ENCODE measurements around the gene BCL7A. TPM values are rescaled to one million over a fixed set of nuclear protein-coding genes. Genes with fewer than 3 reads are reported as not detected.

Gene BCL7A
- total and polyA plus RNA-seq, 10 of the 15 experiments (the other 5 are each of a cell fraction or from before 2014, with no cell fraction given), result 0.37 to 17.2 (median 11.7) TPM

DNA sequence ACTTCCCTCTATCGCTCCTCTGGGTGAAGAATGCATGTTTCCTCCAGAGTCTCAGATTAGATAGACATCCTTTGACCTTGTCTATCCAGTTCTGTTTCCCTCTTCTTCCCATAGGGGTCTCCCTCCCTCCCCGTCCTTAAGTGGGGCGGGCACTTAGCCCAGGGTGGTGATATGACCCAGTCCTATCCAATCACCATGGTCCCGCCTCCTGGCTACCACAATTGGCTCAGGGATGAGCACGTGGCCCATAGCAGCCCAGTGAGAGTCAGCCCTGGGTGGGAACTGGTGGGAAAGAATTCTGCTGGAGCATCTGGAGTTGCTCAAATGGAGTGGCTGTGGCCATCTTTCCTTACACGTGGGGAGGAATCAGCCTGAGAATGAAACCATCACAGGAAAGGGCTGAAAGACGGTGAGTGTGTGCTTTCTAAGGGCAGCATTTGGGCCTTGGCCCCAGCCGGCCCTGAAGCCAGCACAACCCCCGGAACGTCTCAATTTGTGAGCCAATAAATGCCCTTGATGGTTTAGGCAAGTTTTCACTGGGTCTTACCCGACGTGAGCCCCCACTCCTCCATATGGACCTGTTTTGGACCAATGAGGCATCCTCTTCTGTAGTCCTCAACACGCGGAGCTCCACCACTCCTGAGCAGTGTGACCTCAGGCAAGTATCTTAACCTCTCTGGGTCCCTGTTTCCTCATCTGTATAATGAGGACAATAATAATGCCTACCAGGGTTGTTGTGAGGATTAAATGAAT, 42.5 kb downstream of the BCL7A start (continued):
- TF ChIP-seq, protein P1, sequence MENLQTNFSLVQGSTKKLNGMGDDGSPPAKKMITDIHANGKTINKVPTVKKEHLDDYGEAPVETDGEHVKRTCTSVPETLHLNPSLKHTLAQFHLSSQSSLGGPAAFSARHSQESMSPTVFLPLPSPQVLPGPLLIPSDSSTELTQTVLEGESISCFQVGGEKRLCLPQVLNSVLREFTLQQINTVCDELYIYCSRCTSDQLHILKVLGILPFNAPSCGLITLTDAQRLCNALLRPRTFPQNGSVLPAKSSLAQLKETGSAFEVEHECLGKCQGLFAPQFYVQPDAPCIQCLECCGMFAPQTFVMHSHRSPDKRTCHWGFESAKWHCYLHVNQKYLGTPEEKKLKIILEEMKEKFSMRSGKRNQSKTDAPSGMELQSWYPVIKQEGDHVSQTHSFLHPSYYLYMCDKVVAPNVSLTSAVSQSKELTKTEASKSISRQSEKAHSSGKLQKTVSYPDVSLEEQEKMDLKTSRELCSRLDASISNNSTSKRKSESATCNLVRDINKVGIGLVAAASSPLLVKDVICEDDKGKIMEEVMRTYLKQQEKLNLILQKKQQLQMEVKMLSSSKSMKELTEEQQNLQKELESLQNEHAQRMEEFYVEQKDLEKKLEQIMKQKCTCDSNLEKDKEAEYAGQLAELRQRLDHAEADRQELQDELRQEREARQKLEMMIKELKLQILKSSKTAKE (IDR thresholded peaks at IDR 0.05; ENCODE audit: low read depth, poor library complexity, severe bottlenecking), result no peak
- TF ChIP-seq MYC (IDR thresholded peaks at IDR 0.05; ENCODE audit: insufficient read depth, insufficient read length, insufficient replicate concordance, low read length, severe bottlenecking), result no peak
- TF ChIP-seq, protein P2, sequence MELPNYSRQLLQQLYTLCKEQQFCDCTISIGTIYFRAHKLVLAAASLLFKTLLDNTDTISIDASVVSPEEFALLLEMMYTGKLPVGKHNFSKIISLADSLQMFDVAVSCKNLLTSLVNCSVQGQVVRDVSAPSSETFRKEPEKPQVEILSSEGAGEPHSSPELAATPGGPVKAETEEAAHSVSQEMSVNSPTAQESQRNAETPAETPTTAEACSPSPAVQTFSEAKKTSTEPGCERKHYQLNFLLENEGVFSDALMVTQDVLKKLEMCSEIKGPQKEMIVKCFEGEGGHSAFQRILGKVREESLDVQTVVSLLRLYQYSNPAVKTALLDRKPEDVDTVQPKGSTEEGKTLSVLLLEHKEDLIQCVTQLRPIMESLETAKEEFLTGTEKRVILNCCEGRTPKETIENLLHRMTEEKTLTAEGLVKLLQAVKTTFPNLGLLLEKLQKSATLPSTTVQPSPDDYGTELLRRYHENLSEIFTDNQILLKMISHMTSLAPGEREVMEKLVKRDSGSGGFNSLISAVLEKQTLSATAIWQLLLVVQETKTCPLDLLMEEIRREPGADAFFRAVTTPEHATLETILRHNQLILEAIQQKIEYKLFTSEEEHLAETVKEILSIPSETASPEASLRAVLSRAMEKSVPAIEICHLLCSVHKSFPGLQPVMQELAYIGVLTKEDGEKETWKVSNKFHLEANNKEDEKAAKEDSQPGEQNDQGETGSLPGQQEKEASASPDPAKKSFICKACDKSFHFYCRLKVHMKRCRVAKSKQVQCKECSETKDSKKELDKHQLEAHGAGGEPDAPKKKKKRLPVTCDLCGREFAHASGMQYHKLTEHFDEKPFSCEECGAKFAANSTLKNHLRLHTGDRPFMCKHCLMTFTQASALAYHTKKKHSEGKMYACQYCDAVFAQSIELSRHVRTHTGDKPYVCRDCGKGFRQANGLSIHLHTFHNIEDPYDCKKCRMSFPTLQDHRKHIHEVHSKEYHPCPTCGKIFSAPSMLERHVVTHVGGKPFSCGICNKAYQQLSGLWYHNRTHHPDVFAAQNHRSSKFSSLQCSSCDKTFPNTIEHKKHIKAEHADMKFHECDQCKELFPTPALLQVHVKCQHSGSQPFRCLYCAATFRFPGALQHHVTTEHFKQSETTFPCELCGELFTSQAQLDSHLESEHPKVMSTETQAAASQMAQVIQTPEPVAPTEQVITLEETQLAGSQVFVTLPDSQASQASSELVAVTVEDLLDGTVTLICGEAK (IDR thresholded peaks at IDR 0.05; ENCODE audit: borderline replicate concordance), result no peak
- peak; percentile 59 for TF ChIP-seq EED (IDR thresholded peaks at IDR 0.05; ENCODE audit: low read depth)
- TF ChIP-seq, protein P3, sequence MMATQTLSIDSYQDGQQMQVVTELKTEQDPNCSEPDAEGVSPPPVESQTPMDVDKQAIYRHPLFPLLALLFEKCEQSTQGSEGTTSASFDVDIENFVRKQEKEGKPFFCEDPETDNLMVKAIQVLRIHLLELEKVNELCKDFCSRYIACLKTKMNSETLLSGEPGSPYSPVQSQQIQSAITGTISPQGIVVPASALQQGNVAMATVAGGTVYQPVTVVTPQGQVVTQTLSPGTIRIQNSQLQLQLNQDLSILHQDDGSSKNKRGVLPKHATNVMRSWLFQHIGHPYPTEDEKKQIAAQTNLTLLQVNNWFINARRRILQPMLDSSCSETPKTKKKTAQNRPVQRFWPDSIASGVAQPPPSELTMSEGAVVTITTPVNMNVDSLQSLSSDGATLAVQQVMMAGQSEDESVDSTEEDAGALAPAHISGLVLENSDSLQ (IDR thresholded peaks at IDR 0.05), result peak; percentile 83
- TF ChIP-seq NBN (IDR thresholded peaks at IDR 0.05), result no peak
- TF ChIP-seq EP300 (IDR thresholded peaks at IDR 0.05; ENCODE audit: borderline replicate concordance in 1 of 2, control insufficient read depth in 1 of 2, low read depth in 2 of 2, low read length in 2 of 2), result no peak
- peak; percentile 82 for TF ChIP-seq SP1 (IDR thresholded peaks at IDR 0.05; ENCODE audit: low read depth, low read length)
- TF ChIP-seq NFXL1 (IDR thresholded peaks at IDR 0.05; ENCODE audit: borderline replicate concordance), result no peak
- TF ChIP-seq, protein P4, sequence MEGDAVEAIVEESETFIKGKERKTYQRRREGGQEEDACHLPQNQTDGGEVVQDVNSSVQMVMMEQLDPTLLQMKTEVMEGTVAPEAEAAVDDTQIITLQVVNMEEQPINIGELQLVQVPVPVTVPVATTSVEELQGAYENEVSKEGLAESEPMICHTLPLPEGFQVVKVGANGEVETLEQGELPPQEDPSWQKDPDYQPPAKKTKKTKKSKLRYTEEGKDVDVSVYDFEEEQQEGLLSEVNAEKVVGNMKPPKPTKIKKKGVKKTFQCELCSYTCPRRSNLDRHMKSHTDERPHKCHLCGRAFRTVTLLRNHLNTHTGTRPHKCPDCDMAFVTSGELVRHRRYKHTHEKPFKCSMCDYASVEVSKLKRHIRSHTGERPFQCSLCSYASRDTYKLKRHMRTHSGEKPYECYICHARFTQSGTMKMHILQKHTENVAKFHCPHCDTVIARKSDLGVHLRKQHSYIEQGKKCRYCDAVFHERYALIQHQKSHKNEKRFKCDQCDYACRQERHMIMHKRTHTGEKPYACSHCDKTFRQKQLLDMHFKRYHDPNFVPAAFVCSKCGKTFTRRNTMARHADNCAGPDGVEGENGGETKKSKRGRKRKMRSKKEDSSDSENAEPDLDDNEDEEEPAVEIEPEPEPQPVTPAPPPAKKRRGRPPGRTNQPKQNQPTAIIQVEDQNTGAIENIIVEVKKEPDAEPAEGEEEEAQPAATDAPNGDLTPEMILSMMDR (IDR thresholded peaks at IDR 0.05 in 2 of 3, conservative IDR thresholded peaks at IDR 0.05 in 1 of 3; ENCODE audit: control insufficient read depth in 2 of 3, extremely low read depth in 1 of 3, insufficient read depth in 1 of 3, low read depth in 3 of 3, low read length in 3 of 3), result peak; percentile 31 to 51 (median 47)
- TF ChIP-seq, protein P5, sequence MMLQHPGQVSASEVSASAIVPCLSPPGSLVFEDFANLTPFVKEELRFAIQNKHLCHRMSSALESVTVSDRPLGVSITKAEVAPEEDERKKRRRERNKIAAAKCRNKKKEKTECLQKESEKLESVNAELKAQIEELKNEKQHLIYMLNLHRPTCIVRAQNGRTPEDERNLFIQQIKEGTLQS (IDR thresholded peaks at IDR 0.05; ENCODE audit: borderline replicate concordance, extremely low read depth, low read depth, low read length), result peak; percentile 63; the same call in 1 of the 2 replicates
- peak; percentile 36 for TF ChIP-seq FOS (IDR thresholded peaks at IDR 0.05; ENCODE audit: borderline replicate concordance, extremely low read depth, insufficient read length)
- no peak for TF ChIP-seq CBFB (IDR thresholded peaks at IDR 0.05; ENCODE audit: low read depth)
- TF ChIP-seq, protein P6, sequence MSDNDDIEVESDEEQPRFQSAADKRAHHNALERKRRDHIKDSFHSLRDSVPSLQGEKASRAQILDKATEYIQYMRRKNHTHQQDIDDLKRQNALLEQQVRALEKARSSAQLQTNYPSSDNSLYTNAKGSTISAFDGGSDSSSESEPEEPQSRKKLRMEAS (IDR thresholded peaks at IDR 0.05; ENCODE audit: low read depth, low read length), result peak; percentile 39; the same call in 1 of the 2 replicates
- TF ChIP-seq YBX1 (IDR thresholded peaks at IDR 0.05), result no peak
- TF ChIP-seq ESRRA (IDR thresholded peaks at IDR 0.05; ENCODE audit: low read length), result no peak
- no peak for TF ChIP-seq ZZZ3 (IDR thresholded peaks at IDR 0.05; ENCODE audit: control insufficient read depth, insufficient read length, low read depth)

Measured in GM12878 (cell line).